Transverse colon (tissue), 4 donors: ENCODE measurements around the gene CAGE1. TPM values are rescaled to one million over a fixed set of nuclear protein-coding genes. Genes with fewer than 3 reads are reported as not detected.

Source experiments
- DNase-seq: peaks from one replicate; pipeline ENCODE4 v3.0.0-alpha.2; 2019
- H3K27ac ChIP-seq, 4 donors: fragments of 200-600 bp; sonication (generic); 2 replicates each; pipeline ENCODE4 v1.5.1; 2016 to 2018; ENCODE audit warnings: inconsistent platforms in 4 of 4
- H3K27me3 ChIP-seq: fragments of 200-600 bp; sonication (generic); 2 replicates; pipeline ENCODE4 v1.5.1; 2017; ENCODE audit warnings: inconsistent platforms
- H3K36me3 ChIP-seq, 4 donors: fragments of 200-600 bp; sonication (generic); 2 replicates each; pipeline ENCODE4 v1.5.1; 2017 to 2019; ENCODE audit warnings: inconsistent platforms in 4 of 4
- H3K4me1 ChIP-seq, 4 donors: fragments of 200-600 bp; sonication (generic); 2 replicates each; pipeline ENCODE4 v1.5.1; 2017 to 2020; ENCODE audit warnings: inconsistent platforms in 4 of 4
- H3K4me3 ChIP-seq, 4 donors: fragments of 200-600 bp; sonication (generic); 1 replicate in 1 of 4; 2 replicates in 3 of 4; pipeline versions ENCODE4 v1.5.1 to v1.6.1; 2017 to 2019; ENCODE audit warnings: inconsistent platforms in 4 of 4
- H3K9me3 ChIP-seq, 2 donors: fragments of 200-600 bp; sonication (generic); 2 replicates each; pipeline ENCODE4 v1.5.1; 2017 to 2019; ENCODE audit warnings: inconsistent platforms in 2 of 2
- CTCF ChIP-seq, 5 experiments: fragments of 200-600 bp in 3 of 5; fragments of 450-650 bp in 2 of 5; sonication (generic) in 3 of 5; IDR thresholded peaks; 1 replicate in 2 of 5; 2 replicates in 3 of 5; pipeline ENCODE4 v1.5.1; 2016 to 2017; ENCODE audit warnings: antibody characterized with exemption in 5 of 5, inconsistent platforms in 3 of 5, mild to moderate bottlenecking in 2 of 5, moderate library complexity in 1 of 5
- EP300 ChIP-seq: sonication (generic); formaldehyde crosslinking; IDR thresholded peaks from one replicate; pipeline ENCODE4 v1.6.1; 2017; ENCODE audit warnings: antibody characterized with exemption, low read depth
- POLR2A ChIP-seq: fragments of 450-650 bp; IDR thresholded peaks from one replicate; pipeline ENCODE4 v1.6.1; 2016; ENCODE audit warnings: antibody characterized with exemption, mild to moderate bottlenecking, moderate library complexity
- POLR2AphosphoS5 ChIP-seq, 3 donors: sonication (generic); formaldehyde crosslinking; IDR thresholded peaks; one replicate each; pipeline ENCODE4 v1.6.1; 2016; ENCODE audit warnings: antibody characterized with exemption in 3 of 3
- WGBS, 2 donors: methylation state at CpG; one replicate each; pipeline ENCODE4 v1.1.5; 2018; ENCODE audit warnings: low coverage in 1 of 2; 5-methylcytosine and 5-hydroxymethylcytosine counted together
- in situ Hi-C, 4 donors: fragments of 200-750 bp; cut with MboI; loops; one replicate each; pipeline versions ENCODE4 v1.15.0 to v1.15.1; 2017; ENCODE audit warnings: low sequenced_read_pairs in 3 of 4, low pct_ligation_motif_present in 1 of 4, low pct_unique_long_range_greater_than_20kb in 1 of 4
- intact Hi-C: fragments of 100-400 bp; cut with DNase I; formaldehyde crosslinking; loops from one replicate; pipeline ENCODE4 v1.15.1; 2023; ENCODE audit warnings: low total_unique reads
- total RNA-seq, 4 donors: library from RNA; depleted of rRNA; stranded (reverse); fragments of >200 nt; gene quantifications; one replicate each; pipeline ENCODE4 v1.1.0, GENCODE V29; 2016

CAGE1 gene
- total RNA-seq, 4 donors from 2014 or later = not detected

- DNase-seq = no peak
- Histone ChIP-seq H3K4me3 (no peak overlapping the region), H3K27me3 (no peaks in the 10 kb centered on the region), H3K27ac (no peak overlapping the region), H3K36me3 (peaks cover 0 to 59% (median 20%) of the 10 kb centered on the region in 4 donors), H3K4me1 (peaks cover 0 to 27% (median 11%) of the 10 kb centered on the region in 4 donors), H3K9me3 (no peaks in the 10 kb centered on the region)
- TF ChIP-seq EP300 (no peak), CTCF (IDR thresholded peaks at IDR 0.05) (no peak), POLR2A (no peak), POLR2AphosphoS5 (IDR thresholded peaks at IDR 0.05) (no peak)
- in situ Hi-C loops (loop anchor here in 3 of 4 donors (25.0 kb wide), 2 partner anchors 128 to 172 kb away; partner anchors contain the start of gene SNRNP48 (in 2 of the 3)), intact Hi-C loops (no loop called here)
- WGBS, 2 donors = 63 to 70% methylated on average over 7 of the region's 7 CpGs
Observed at GRCh38 chr6:7414811-7415210, 25.3 kb upstream of the CAGE1 start.

GRCh38 chr6:7413151-7413823 is 23.7 kb upstream of the CAGE1 start:
- no peak for DNase-seq
- no peaks in the 10 kb centered on the region for H3K27me3 ChIP-seq
- no peak for TF ChIP-seq EP300
- no peak for TF ChIP-seq CTCF (IDR thresholded peaks at IDR 0.05)
- no peak for TF ChIP-seq POLR2A
- no peak for TF ChIP-seq POLR2AphosphoS5 (IDR thresholded peaks at IDR 0.05)
- peaks cover 0 to 32% (median 11%) of the 10 kb centered on the region in 4 donors for H3K4me1 ChIP-seq
- in situ Hi-C loops (loop anchor here in 3 of 4 donors (25.0 kb wide), 2 partner anchors 126 to 174 kb away; partner anchors contain the start of gene SNRNP48 (in 2 of the 3)), intact Hi-C loops (no loop called here)
- 53 to 61% methylated on average over 2 of the region's 2 CpGs for WGBS, 2 donors
- H3K27ac ChIP-seq = peak overlapping the region; percentile 35 to 80 (median 48)
- H3K4me3 ChIP-seq = no peak overlapping the region
- H3K36me3 ChIP-seq = peaks cover 0 to 55% (median 20%) of the 10 kb centered on the region in 4 donors
- H3K9me3 ChIP-seq = no peaks in the 10 kb centered on the region

DNA sequence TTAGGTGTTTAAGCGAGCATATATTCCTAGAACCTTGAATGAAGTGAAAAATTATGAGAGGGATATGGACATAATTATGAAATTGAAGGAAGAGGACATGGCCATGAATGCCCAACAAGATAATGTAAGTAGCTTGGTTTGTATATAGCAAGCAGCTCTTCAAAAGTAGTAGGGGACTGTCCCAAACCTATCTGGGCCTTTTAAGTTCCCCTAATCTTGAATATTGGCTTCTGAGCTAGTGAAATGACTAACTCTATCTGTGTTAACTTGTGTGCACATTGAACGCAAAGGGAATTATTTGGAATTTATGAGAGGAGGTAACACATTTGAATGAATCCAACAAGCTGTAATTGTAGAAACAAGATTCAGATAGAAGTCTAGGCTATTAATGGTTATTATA is 21.8 kb upstream of the CAGE1 start:
- no peak overlapping the region for H3K4me3 ChIP-seq
- H3K9me3 ChIP-seq = no peaks in the 10 kb centered on the region
- peaks cover 0 to 32% (median 11%) of the 10 kb centered on the region in 4 donors for H3K4me1 ChIP-seq
- TF ChIP-seq POLR2A (no peak), CTCF (IDR thresholded peaks at IDR 0.05) (no peak), POLR2AphosphoS5 (IDR thresholded peaks at IDR 0.05) (no peak)
- H3K27ac ChIP-seq = no peak overlapping the region
- H3K36me3 ChIP-seq = peaks cover 0 to 60% (median 10%) of the 10 kb centered on the region in 4 donors
- intact Hi-C loops = no loop called here
- 89 to 90% methylated on average over 2 of the region's 2 CpGs for WGBS, 2 donors
- in situ Hi-C loops = loop anchor here in 3 of 4 donors (25.0 kb wide), 2 partner anchors 124 to 176 kb away; partner anchors contain the start of gene SNRNP48 (in 2 of the 3)
- DNase-seq = no peak
- H3K27me3 ChIP-seq = no peaks in the 10 kb centered on the region

DNA sequence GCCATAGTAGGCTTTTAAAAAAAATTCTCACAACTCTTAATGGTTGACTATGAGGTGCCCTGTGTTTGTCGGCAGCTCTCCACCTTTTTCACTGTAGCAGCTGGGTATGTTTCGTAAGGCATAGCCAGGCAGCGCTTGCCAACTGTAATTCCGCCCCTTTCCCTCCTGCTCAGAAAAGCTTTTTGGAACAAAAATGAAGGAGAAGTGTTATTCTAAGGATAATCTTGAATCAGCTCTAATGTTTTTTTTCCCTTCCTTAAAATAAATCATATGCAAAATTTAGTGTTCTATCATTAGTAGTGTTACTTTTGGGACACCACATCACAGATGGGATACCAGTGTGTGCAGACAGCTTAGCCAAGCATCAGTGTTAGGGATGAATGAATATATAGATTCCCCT is 21.3 kb upstream of the CAGE1 start:
- intact Hi-C loops (no loop called here), in situ Hi-C loops (loop anchor here in 3 of 4 donors (25.0 kb wide), 2 partner anchors 124 to 176 kb away; partner anchors contain the start of gene SNRNP48 (in 2 of the 3))
- Histone ChIP-seq H3K27me3 (no peaks in the 10 kb centered on the region), H3K27ac (no peak overlapping the region), H3K9me3 (no peaks in the 10 kb centered on the region), H3K36me3 (peaks cover 0 to 60% (median 10%) of the 10 kb centered on the region in 4 donors), H3K4me1 (peaks cover 0 to 32% (median 11%) of the 10 kb centered on the region in 4 donors), H3K4me3 (no peak overlapping the region)
- DNase-seq = no peak
- TF ChIP-seq POLR2AphosphoS5 (IDR thresholded peaks at IDR 0.05) (no peak), EP300 (no peak), POLR2A (no peak), CTCF (IDR thresholded peaks at IDR 0.05) (no peak)
- 92 to 94% methylated on average over 4 of the region's 4 CpGs for WGBS, 2 donors
